ENCODE data around the gene CASP3.

CASP3 gene

GRCh38 chr4:184587701-184588100 is 61.5 kb downstream of the CASP3 start:
- Histone ChIP-seq H3K27ac (ENCODE audit: low read length) (no peak overlapping the region), H4K20me1 (ENCODE audit: insufficient read depth, low read length) (no peaks in the 10 kb centered on the region), H3K36me3 (ENCODE audit: insufficient read depth, low read length) (no peaks in the 10 kb centered on the region), H3K4me3 (ENCODE audit: low read depth in 1 of 2, low read length in 2 of 2) (no peak overlapping the region), H3K9me3 (ENCODE audit: insufficient read depth, low read length, severe bottlenecking) (no peaks in the 10 kb centered on the region), H3K4me2 (ENCODE audit: insufficient read depth, low read length) (no peak overlapping the region), H3K9ac (ENCODE audit: low read depth, low read length) (no peak overlapping the region), H3K4me1 (ENCODE audit: insufficient read depth, low read length) (no peaks in the 10 kb centered on the region), H3K79me2 (ENCODE audit: insufficient read depth, low read length) (no peaks in the 10 kb centered on the region), H3K27me3 (ENCODE audit: insufficient read depth, low read length, poor library complexity) (no peaks in the 10 kb centered on the region), H2AFZ (ENCODE audit: low read depth, low read length) (no peak overlapping the region)
- TF ChIP-seq, protein P1, sequence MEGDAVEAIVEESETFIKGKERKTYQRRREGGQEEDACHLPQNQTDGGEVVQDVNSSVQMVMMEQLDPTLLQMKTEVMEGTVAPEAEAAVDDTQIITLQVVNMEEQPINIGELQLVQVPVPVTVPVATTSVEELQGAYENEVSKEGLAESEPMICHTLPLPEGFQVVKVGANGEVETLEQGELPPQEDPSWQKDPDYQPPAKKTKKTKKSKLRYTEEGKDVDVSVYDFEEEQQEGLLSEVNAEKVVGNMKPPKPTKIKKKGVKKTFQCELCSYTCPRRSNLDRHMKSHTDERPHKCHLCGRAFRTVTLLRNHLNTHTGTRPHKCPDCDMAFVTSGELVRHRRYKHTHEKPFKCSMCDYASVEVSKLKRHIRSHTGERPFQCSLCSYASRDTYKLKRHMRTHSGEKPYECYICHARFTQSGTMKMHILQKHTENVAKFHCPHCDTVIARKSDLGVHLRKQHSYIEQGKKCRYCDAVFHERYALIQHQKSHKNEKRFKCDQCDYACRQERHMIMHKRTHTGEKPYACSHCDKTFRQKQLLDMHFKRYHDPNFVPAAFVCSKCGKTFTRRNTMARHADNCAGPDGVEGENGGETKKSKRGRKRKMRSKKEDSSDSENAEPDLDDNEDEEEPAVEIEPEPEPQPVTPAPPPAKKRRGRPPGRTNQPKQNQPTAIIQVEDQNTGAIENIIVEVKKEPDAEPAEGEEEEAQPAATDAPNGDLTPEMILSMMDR (IDR thresholded peaks at IDR 0.05; ENCODE audit: borderline replicate concordance, extremely low read depth, low read length, poor library complexity, severe bottlenecking) = no peak
- TF ChIP-seq EZH2 (IDR thresholded peaks at IDR 0.05; ENCODE audit: borderline replicate concordance, low read depth, low read length, severe bottlenecking) = no peak
- no peak for ATAC-seq (ENCODE audit: insufficient read depth, low read depth)
- no peak for DNase-seq

DNA sequence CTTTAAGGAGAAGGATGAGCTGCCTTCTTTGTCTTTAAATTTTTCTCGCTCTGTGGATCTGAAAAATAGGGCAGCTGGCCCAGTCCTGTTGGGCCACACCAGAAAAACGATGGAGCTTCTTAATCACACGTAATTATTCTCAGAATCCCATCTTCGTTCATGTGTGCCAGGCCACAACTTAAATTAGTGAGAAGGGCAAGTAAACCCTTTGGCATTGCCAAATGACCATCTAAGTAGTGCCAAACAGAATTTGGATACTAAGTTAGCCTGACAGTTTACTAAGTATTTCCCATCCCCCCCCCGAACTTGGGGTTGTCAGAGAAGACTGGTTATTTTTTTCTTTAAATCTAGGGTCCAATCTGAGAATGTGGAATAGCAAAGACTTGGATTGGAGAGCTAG is 62.0 kb downstream of the CASP3 start:
- Histone ChIP-seq H3K4me1 (ENCODE audit: insufficient read depth, low read length) (no peaks in the 10 kb centered on the region), H3K9me3 (ENCODE audit: insufficient read depth, low read length, severe bottlenecking) (no peaks in the 10 kb centered on the region), H3K9ac (ENCODE audit: low read depth, low read length) (no peak overlapping the region), H3K27ac (ENCODE audit: low read length) (no peak overlapping the region), H3K36me3 (ENCODE audit: insufficient read depth, low read length) (no peaks in the 10 kb centered on the region), H3K79me2 (ENCODE audit: insufficient read depth, low read length) (no peaks in the 10 kb centered on the region), H3K4me2 (ENCODE audit: insufficient read depth, low read length) (no peak overlapping the region), H3K4me3 (ENCODE audit: low read depth in 1 of 2, low read length in 2 of 2) (no peak overlapping the region), H4K20me1 (ENCODE audit: insufficient read depth, low read length) (no peaks in the 10 kb centered on the region), H3K27me3 (ENCODE audit: insufficient read depth, low read length, poor library complexity) (no peaks in the 10 kb centered on the region), H2AFZ (ENCODE audit: low read depth, low read length) (no peak overlapping the region)
- DNase-seq (no peak), ATAC-seq (ENCODE audit: insufficient read depth, low read depth) (no peak)
- TF ChIP-seq, protein P1 (IDR thresholded peaks at IDR 0.05; ENCODE audit: borderline replicate concordance, extremely low read depth, low read length, poor library complexity, severe bottlenecking) = no peak
- no peak for TF ChIP-seq EZH2 (IDR thresholded peaks at IDR 0.05; ENCODE audit: borderline replicate concordance, low read depth, low read length, severe bottlenecking)

- Histone ChIP-seq H4K20me1 (ENCODE audit: insufficient read depth, low read length) (no peaks in the 10 kb centered on the region), H3K4me2 (ENCODE audit: insufficient read depth, low read length) (no peak overlapping the region), H3K27me3 (ENCODE audit: insufficient read depth, low read length, poor library complexity) (no peaks in the 10 kb centered on the region), H3K27ac (ENCODE audit: low read length) (no peak overlapping the region), H3K9ac (ENCODE audit: low read depth, low read length) (no peak overlapping the region), H3K4me1 (ENCODE audit: insufficient read depth, low read length) (no peaks in the 10 kb centered on the region), H3K4me3 (ENCODE audit: low read depth in 1 of 2, low read length in 2 of 2) (no peak overlapping the region), H3K36me3 (ENCODE audit: insufficient read depth, low read length) (no peaks in the 10 kb centered on the region), H3K9me3 (ENCODE audit: insufficient read depth, low read length, severe bottlenecking) (peaks cover 5% of the 10 kb centered on the region), H2AFZ (ENCODE audit: low read depth, low read length) (no peak overlapping the region), H3K79me2 (ENCODE audit: insufficient read depth, low read length) (no peaks in the 10 kb centered on the region)
- TF ChIP-seq, protein P1 (IDR thresholded peaks at IDR 0.05; ENCODE audit: borderline replicate concordance, extremely low read depth, low read length, poor library complexity, severe bottlenecking) = no peak
- no peak for TF ChIP-seq EZH2 (IDR thresholded peaks at IDR 0.05; ENCODE audit: borderline replicate concordance, low read depth, low read length, severe bottlenecking)
- ATAC-seq (ENCODE audit: insufficient read depth, low read depth) (no peak), DNase-seq (no peak)
Observed at GRCh38 chr4:184583738-184584502, 65.3 kb downstream of the CASP3 start.
